Stimulated activated CD8-positive, alpha-beta memory T cell treated with anti-CD3 and anti-CD28 coated beads, Interleukin-15, amount 100 ng/mL, for 4 hours (primary cell): Measurements from ENCODE around the gene CSTF3.
"Not testable (repeated sequence)": the region's sequence is repeated elsewhere in the genome, so short reads cannot be mapped to it uniquely, and the experiment has no call there.

Source experiments
- DNase-seq, 2 donors: peaks; one replicate each; pipeline ENCODE4 v3.0.0-alpha.2; 2020; ENCODE audit warnings: low read depth in 2 of 2

The CSTF3 gene

DNA sequence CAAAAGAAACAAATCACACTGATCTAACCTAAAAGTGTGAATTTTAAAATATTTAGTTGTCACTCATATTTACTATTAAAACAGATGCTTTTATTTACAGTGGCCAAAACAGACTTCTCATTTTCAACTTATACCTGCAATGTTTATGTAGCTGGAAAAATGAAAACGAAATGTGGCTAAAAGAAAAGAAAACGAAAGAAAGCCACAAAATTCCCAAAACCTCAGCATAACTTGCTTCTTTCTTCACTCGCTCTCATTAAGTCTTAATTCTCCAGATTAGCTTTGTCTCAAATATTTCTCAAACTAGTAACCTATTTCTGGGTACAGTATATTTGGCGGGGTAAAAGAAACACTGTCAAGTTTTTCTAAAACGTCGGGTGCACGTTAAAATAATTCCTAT lies 693 bp downstream of the CSTF3 start:
- DNase-seq = no peak

GRCh38 chr11:33160136-33160535 lies 1.1 kb downstream of the CSTF3 start:
- DNase-seq = no peak

DNA sequence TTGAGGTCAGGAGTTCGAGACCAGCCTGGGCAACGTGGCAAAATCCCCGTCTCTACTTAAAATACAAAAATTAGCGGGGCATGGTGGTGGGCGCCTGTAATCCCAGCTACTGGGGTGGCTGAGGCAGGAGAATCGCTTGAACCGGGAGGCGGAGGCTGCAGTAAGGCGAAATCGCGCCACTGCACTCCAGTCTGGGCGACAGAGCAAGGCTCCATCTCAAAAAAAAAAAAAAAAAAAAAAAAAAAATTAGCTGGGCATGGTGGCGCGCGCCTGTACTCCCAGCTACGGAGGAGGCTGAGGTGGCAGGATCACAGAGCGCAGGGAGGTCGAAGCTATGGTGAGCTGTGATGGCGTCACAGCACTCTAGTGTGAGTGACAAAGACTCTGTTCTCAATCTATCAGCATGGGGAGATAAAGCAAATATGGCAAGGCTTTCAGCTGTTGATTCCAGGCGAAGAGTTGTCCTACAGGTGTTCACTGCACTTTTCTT lies 1.9 kb downstream of the CSTF3 start:
- not testable (repeated sequence) for DNase-seq

- DNase-seq = no peak
These were observed 2.5 kb downstream of the CSTF3 start for GRCh38 chr11:33158596-33159275.

- DNase-seq = no peak
These were observed 3.9 kb downstream of the CSTF3 start for GRCh38 chr11:33157103-33158027.

- DNase-seq = no peak
These were observed 9.9 kb downstream of the CSTF3 start for GRCh38 chr11:33151399-33151798.

- DNase-seq = no peak
These were observed 13.7 kb downstream of the CSTF3 start for GRCh38 chr11:33147559-33147958.

GRCh38 chr11:33135768-33136443 lies 25.4 kb downstream of the CSTF3 start:
- no peak for DNase-seq

- no peak for DNase-seq
These were observed 26.1 kb downstream of the CSTF3 start for GRCh38 chr11:33135216-33135615.

DNA sequence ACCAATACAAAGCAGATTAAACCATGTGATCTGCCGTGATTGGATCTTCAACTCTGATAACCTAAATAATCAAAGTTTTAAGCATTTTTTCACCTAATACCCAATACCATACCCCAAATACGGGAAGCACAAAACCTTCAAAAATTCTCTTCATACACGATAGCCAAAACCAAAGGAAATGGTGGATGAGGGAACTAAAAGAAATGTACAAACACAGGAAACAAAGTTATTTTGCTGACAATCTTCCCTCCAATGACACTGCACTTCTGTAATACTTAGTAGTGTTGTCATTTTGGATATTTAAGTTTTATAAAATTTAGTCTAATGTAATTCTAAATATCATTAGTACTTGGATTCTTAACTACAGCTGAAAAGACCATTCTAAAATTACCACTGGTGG lies 27.0 kb downstream of the CSTF3 start:
- no peak for DNase-seq

DNA sequence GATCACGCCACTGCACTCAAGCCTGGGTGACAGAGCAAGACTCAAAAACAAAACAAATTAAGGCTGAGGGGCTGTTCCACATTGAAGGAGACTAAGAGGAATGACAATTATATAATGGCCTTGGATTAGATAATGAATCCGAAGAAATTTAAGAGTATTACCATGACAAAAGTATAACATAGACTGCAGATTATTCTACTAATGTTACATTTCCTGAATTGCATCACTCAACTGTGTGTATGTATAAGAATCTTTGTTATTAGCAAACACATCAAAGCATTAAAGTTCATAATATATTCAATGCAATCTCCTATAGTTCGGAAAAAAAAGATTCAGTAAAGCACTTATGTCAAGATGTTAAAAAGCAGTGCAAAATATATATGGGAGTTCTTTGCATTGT lies 27.5 kb downstream of the CSTF3 start:
- no peak for DNase-seq

- no peak for DNase-seq
These were observed 28.8 kb downstream of the CSTF3 start for GRCh38 chr11:33132510-33132909.

- no peak for DNase-seq
These were observed 32.5 kb downstream of the CSTF3 start for GRCh38 chr11:33128739-33129138.

DNA sequence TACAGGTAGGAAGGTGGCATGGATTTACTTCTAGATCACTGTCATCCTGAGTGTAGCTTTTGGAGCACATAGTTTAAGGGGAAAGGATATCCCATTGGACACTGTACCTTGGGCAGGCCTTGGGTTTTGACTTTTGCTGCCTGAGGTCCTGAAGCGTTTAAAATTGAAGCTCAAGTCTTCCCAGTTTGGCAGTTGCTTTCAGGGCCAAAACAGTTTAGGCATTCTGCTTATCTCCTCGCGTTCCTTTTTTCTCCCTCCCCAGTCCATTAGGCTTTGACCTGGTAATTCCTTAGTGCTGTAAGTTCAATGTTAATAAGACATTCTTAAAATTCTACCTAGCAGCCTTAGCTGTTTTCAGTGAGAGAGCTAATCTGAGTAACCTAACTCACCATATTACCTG lies 35.7 kb downstream of the CSTF3 start:
- DNase-seq = no peak

DNA sequence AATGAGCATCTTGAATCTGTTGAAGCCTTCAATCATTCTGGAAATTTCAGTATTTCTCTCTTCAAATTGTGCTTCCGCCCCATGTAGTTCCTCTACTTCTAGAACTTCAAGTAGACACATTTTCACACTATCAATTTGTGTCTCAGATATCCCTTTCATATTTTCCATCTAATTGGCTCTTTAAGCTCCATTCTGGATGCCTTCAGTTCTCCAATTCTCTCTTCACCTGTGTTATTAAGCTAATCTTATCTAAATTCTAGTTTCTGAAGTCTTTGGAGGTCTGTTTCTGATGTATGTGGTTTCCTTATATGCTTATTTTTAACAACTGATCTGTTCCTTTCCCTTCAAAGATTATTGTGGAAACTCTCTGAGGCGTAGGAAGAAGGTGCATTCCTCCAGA lies 36.3 kb downstream of the CSTF3 start:
- DNase-seq = no peak

DNA sequence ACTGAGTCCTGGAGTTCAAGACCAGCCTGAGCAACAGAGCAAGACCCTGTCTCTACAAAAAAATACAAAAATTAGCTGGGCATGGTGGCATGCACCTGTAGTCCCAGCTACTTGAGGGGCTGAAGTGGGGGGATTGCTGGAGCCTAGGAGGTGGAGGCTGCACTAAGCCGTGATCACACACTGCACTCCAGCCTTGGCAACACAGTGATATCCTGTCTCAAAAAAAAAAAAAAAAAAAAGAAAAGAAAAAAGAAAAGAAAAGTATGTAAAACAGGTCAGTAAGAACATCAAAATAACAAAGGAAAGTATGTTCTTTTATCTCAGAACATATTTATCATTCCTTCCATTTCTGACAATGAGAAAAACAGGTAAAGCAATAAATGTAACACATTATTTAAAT lies 38.6 kb downstream of the CSTF3 start:
- not testable (repeated sequence) for DNase-seq

GRCh38 chr11:33116535-33116934 lies 44.7 kb downstream of the CSTF3 start:
- DNase-seq = no peak

DNA sequence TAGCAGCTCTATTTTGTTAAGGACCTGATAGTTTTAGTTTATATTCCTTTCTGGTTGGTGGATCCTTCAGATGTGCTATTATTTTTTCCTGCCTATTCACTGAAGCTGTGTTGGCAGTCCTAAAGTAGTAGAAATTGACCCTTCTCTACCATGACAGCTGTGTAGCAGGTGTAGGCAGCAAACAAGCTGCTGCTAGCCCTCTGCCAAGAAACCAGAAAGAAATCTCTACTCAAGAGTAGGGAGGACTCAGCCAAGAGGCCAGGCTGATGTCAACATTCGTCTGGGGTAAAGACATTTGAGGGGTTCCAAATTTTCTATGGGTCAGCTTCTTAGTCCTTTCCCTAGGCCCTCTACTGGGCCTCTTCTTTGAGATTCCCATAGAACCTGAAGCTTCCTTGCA lies 51.2 kb downstream of the CSTF3 start:
- DNase-seq = no peak

GRCh38 chr11:33109294-33109895 lies 51.9 kb downstream of the CSTF3 start:
- no peak for DNase-seq

GRCh38 chr11:33103836-33104235 lies 57.4 kb downstream of the CSTF3 start:
- DNase-seq = no peak

DNA sequence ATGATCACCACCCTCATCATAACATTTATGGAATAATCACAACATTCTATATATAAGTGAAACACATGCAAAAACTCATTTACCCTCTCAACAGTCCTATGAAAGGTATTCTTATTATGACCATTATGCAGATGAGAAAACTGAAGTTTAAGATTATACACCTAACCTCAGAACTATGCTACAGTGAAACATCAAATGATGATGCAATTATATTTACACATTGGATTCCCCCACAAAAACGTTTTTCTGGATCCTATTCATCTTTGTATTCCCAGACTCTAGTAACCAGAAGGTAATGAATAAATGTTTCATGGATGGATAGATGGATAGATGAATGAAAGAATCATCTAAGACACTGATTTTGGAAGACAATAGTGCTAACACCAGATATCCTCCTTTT lies 67.1 kb downstream of the CSTF3 start:
- DNase-seq = no peak

- DNase-seq = no peak
These were observed 71.5 kb downstream of the CSTF3 start for GRCh38 chr11:33089776-33090175.
